K562 (cell line): ENCODE measurements around the gene JPH3. TPM values are rescaled to one million over a fixed set of nuclear protein-coding genes. Genes with fewer than 3 reads are reported as not detected.

ENCODE experiments used
- ATAC-seq: fragments of 200-7000 bp; cut with Tn5 transposase; 3 replicates; pipeline ENCODE4 v1.9.1; 2020; ENCODE audit warnings: moderate library complexity
- BruUV-seq: library from RNA; stranded (reverse); fragments of 400-500 nt; replicated peaks from 2 replicates; lab custom pipeline; 2021; lab: Mats Ljungman, UMichigan
- CTCF ChIA-PET: fragments of 300-600 bp; formaldehyde crosslinking; extraction: SDS; loops from one replicate; lab custom pipeline; 2021; ENCODE audit warnings: low intra/inter-chr PET ratio; lab: Yijun Ruan, JAX
- POLR2A ChIA-PET: fragments of 300-600, 350-650 bp; sonication (Branson Sonifier 250); formaldehyde crosslinking; extraction: SDS; loops from one replicate; lab custom pipeline; 2021; ENCODE audit warnings: antibody characterized with exemption, inconsistent platforms; lab: Yijun Ruan, JAX
- DNase-seq, 4 experiments: peaks; one replicate each; pipeline versions ENCODE4 v3.0.0 to v3.0.0-alpha.2; 2011 to 2018; ENCODE audit warnings: low spot score in 3 of 4, mixed read lengths in 3 of 4; ENCODE audit errors: extremely low read depth in 1 of 4
- FAIRE-seq: peaks from 2 replicates; lab custom pipeline; 2011; peaks lifted over from hg19 to GRCh38; lab: Jason Lieb, UNC
- H2AFZ ChIP-seq: 2 replicates; pipeline ENCODE4 v1.6.0; 2011; ENCODE audit warnings: low read depth, low read length, control low read depth, inconsistent platforms
- H3K27ac ChIP-seq: fragments of 200-600 bp; 3 replicates; pipeline ENCODE4 v1.8.0; 2011; ENCODE audit warnings: low read depth, mild to moderate bottlenecking, control low read depth, inconsistent platforms, low read length, moderate library complexity, mixed read lengths; ENCODE audit errors: extremely low read depth
- H3K27me3 ChIP-seq, 2 experiments: fragments of 300-600 bp in 1 of 2; 2 replicates in 1 of 2; 3 replicates in 1 of 2; pipeline versions ENCODE4 v1.6.0 to v1.8.0; 2011; ENCODE audit warnings: inconsistent platforms in 2 of 2, low read length in 2 of 2, mild to moderate bottlenecking in 1 of 2, mixed read lengths in 1 of 2, moderate library complexity in 1 of 2; ENCODE audit not compliant: control insufficient read depth in 2 of 2, insufficient read depth in 2 of 2
- H3K36me3 ChIP-seq: fragments of 300-600 bp; 3 replicates; pipeline ENCODE4 v1.8.0; 2011; ENCODE audit warnings: mild to moderate bottlenecking, low read length, inconsistent platforms; ENCODE audit not compliant: control insufficient read depth, insufficient read depth
- H3K4me1 ChIP-seq, 2 experiments: fragments of 200-600 bp in 1 of 2; replicated peaks in 1 of 2; 2 replicates in 1 of 2; 3 replicates in 1 of 2; pipeline versions ENCODE4 v1.5.1 to v1.8.0; 2011; ENCODE audit warnings: inconsistent platforms in 2 of 2, low read length in 2 of 2, mild to moderate bottlenecking in 1 of 2, mixed read lengths in 1 of 2, moderate library complexity in 1 of 2; ENCODE audit not compliant: control insufficient read depth in 2 of 2, insufficient read depth in 2 of 2
- H3K4me2 ChIP-seq: 2 replicates; pipeline ENCODE4 v1.6.1; 2011; ENCODE audit warnings: low read length, control low read depth, inconsistent platforms, mixed read lengths; ENCODE audit not compliant: insufficient read depth
- H3K4me3 ChIP-seq: fragments of 200-600 bp; sonication (generic), shearing (Covaris generic); 2 replicates; pipeline ENCODE4 v1.5.1; 2016; ENCODE audit warnings: control low read depth, inconsistent platforms
- H3K79me2 ChIP-seq: fragments of 200-600 bp; 3 replicates; pipeline ENCODE4 v1.8.0; 2011; ENCODE audit warnings: low read length, inconsistent platforms; ENCODE audit not compliant: control insufficient read depth, insufficient read depth
- H3K9ac ChIP-seq, 2 experiments: 2 replicates each; pipeline versions ENCODE4 v1.6.0 to v1.6.1; 2011; ENCODE audit warnings: low read depth in 2 of 2, low read length in 2 of 2, control low read depth in 1 of 2, inconsistent platforms in 1 of 2, mild to moderate bottlenecking in 1 of 2, mixed read lengths in 1 of 2; ENCODE audit not compliant: insufficient read depth in 1 of 2
- H3K9me1 ChIP-seq: one replicate; pipeline ENCODE4 v1.6.0; 2011; ENCODE audit warnings: inconsistent platforms, mild to moderate bottlenecking, low read length, moderate library complexity; ENCODE audit not compliant: control insufficient read depth, insufficient read depth
- H3K9me3 ChIP-seq: replicated peaks from 2 replicates; pipeline ENCODE4 v1.5.1; 2011; ENCODE audit warnings: low read depth, low read length, inconsistent platforms; ENCODE audit not compliant: control insufficient read depth, insufficient read depth
- H4K20me1 ChIP-seq: replicated peaks from 2 replicates; pipeline ENCODE4 v1.6.1; 2011; ENCODE audit warnings: low read length, inconsistent platforms, mixed read lengths; ENCODE audit not compliant: control insufficient read depth, insufficient read depth
- BACH1 ChIP-seq: fragments of 200-800 bp; sonication (Bioruptor generic); IDR thresholded peaks from 2 replicates; pipeline ENCODE4 v1.6.1; 2016; ENCODE audit warnings: missing genetic modification characterization, missing compliant biosample characterization
- JUN ChIP-seq, 2 experiments: sonication (generic) in 1 of 2; formaldehyde crosslinking in 1 of 2; IDR thresholded peaks; 2 replicates each; pipeline versions ENCODE4 v1.6.1 to v1.8.0; 2012 to 2022; ENCODE audit warnings: borderline replicate concordance in 2 of 2, mild to moderate bottlenecking in 2 of 2, improper control_type of control experiment in 1 of 2, low read depth in 1 of 2, low read length in 1 of 2, missing genetic modification reagents in 1 of 2
- MTA3 ChIP-seq: fragments of 450-650 bp; formaldehyde crosslinking; IDR thresholded peaks from 2 replicates; pipeline ENCODE4 v1.6.1; 2017; ENCODE audit warnings: mild to moderate bottlenecking, borderline replicate concordance
- MTF1 ChIP-seq: fragments of 250-450 bp; sonication (Bioruptor Pico); IDR thresholded peaks from 2 replicates; pipeline ENCODE4 v1.9.0; 2021; ENCODE audit warnings: moderate library complexity, mild to moderate bottlenecking, inconsistent platforms, borderline replicate concordance
- POLR2G ChIP-seq: fragments of 200-400 bp; formaldehyde crosslinking; IDR thresholded peaks from 2 replicates; pipeline ENCODE4 v1.6.1; 2017; ENCODE audit warnings: low read depth, mild to moderate bottlenecking, antibody characterized with exemption, low read length, moderate library complexity
- SRSF1 ChIP-seq: fragments of 200-400 bp; formaldehyde crosslinking; IDR thresholded peaks from 2 replicates; pipeline ENCODE4 v1.6.1; 2017; ENCODE audit warnings: mild to moderate bottlenecking, low read depth, low read length, moderate library complexity
- TCF7L2 ChIP-seq: fragments of 150-350 bp; IDR thresholded peaks from 2 replicates; pipeline ENCODE4 v1.6.1; 2016; ENCODE audit warnings: low read depth, mild to moderate bottlenecking, low read length, moderate library complexity
- ZNF174 ChIP-seq: fragments of 250-450 bp; sonication (Bioruptor Pico); IDR thresholded peaks from 2 replicates; pipeline ENCODE4 v1.4.0; 2020; ENCODE audit warnings: mild to moderate bottlenecking
- ZNF224 ChIP-seq: sonication (generic); formaldehyde crosslinking; IDR thresholded peaks from 2 replicates; pipeline ENCODE4 v1.8.0; 2022; ENCODE audit warnings: mild to moderate bottlenecking, missing genetic modification reagents
- WGBS: fragments of 100-300 bp; shearing (Covaris generic); methylation state at CpG from one replicate; pipeline ENCODE4 v1.1.6; 2016; ENCODE audit warnings: low coverage, mixed read lengths; ENCODE audit not compliant: insufficient coverage; ENCODE audit errors: missing lambda C conversion rate; 5-methylcytosine and 5-hydroxymethylcytosine counted together
- in situ Hi-C: fragments of 300-500 bp; cut with MboI; formaldehyde crosslinking; loops from 4 replicates; pipeline ENCODE4 v1.15.0; 2018; ENCODE audit warnings: inconsistent platforms, mixed read lengths
- intact Hi-C: fragments of 100-400 bp; cut with micrococcal nuclease; formaldehyde crosslinking; loops from 2 replicates; pipeline ENCODE4 v1.14.2; 2022
- polyA plus RNA-seq, 8 experiments: library from polyadenylated mRNA; depleted of rRNA in 4 of 8; stranded (reverse) in 5 of 8; unstranded in 3 of 8; fragments of >200 nt; fragmentation: Nextera tagmentation in 2 of 8; fragmentation: Illumina TruSeq in 1 of 8; extraction: Ambion mirVana in 2 of 8; extraction: Trizol in 1 of 8; gene quantifications; 2 replicates each; pipeline versions ENCODE4 v1.2.1 to v1.2.3, GENCODE V29; 2011 to 2014; ENCODE audit warnings: inconsistent platforms in 1 of 8, missing spikeins in 1 of 8
- total RNA-seq, 7 experiments: library from RNA; depleted of rRNA in 6 of 7; stranded (reverse); fragments of >200 nt in 6 of 7; fragmentation: Illumina TruSeq in 2 of 7; extraction: Trizol in 2 of 7; gene quantifications; 2 replicates each; pipeline versions ENCODE4 v1.2.1 to v1.2.3, GENCODE V29; 2011 to 2021; ENCODE audit warnings: low replicate concordance in 1 of 7
- TF ChIP-seq, protein P1 (sequence below): fragments of 250-450 bp; sonication (Bioruptor Pico); IDR thresholded peaks from 2 replicates; pipeline ENCODE4 v1.8.0; 2022; ENCODE audit warnings: inconsistent platforms, mild to moderate bottlenecking, moderate library complexity, borderline replicate concordance
- TF ChIP-seq, protein P2 (sequence below), 2 experiments: IDR thresholded peaks; 2 replicates each; pipeline ENCODE4 v1.6.1; 2011; ENCODE audit warnings: borderline replicate concordance in 1 of 2, control low read depth in 1 of 2, low read depth in 1 of 2, low read length in 1 of 2, mild to moderate bottlenecking in 1 of 2, mixed read lengths in 1 of 2, moderate library complexity in 1 of 2; ENCODE audit not compliant: insufficient read depth in 1 of 2, insufficient read length in 1 of 2, poor library complexity in 1 of 2, severe bottlenecking in 1 of 2; ENCODE audit errors: extremely low read depth in 1 of 2

Gene JPH3
- total and polyA plus RNA-seq, 9 of the 15 experiments (the other 6 are each of a cell fraction or from before 2014, with no cell fraction given) = 0.01 TPM; not detected in 8

DNA sequence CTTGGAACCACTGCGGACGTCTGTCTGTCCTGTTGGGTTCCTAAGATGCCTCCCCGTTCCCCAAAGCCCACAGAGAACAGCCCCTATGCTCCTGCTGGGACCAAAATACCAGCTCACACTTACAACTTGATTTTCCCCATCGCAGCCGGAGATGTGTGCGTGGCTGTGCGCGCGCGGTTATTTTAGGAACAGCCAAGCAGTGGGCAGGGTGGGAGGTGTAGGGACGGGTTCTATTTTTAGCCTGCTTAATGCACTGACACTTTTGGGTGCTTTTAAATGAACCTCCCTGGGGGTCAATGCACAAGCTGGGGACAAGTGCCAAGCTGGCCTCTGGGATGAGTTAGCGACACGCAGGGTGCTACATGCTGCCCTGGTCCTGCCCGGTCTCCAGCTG, 89.4 kb downstream of the JPH3 start (continued):
- TF ChIP-seq, protein P1, sequence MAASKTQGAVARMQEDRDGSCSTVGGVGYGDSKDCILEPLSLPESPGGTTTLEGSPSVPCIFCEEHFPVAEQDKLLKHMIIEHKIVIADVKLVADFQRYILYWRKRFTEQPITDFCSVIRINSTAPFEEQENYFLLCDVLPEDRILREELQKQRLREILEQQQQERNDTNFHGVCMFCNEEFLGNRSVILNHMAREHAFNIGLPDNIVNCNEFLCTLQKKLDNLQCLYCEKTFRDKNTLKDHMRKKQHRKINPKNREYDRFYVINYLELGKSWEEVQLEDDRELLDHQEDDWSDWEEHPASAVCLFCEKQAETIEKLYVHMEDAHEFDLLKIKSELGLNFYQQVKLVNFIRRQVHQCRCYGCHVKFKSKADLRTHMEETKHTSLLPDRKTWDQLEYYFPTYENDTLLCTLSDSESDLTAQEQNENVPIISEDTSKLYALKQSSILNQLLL (CRISPR knock-in tag) = no peak
- TF ChIP-seq, protein P2, sequence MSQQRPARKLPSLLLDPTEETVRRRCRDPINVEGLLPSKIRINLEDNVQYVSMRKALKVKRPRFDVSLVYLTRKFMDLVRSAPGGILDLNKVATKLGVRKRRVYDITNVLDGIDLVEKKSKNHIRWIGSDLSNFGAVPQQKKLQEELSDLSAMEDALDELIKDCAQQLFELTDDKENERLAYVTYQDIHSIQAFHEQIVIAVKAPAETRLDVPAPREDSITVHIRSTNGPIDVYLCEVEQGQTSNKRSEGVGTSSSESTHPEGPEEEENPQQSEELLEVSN (IDR thresholded peaks at IDR 0.05; ENCODE audit: borderline replicate concordance in 1 of 2, extremely low read depth in 1 of 2, insufficient read depth in 1 of 2, insufficient read length in 1 of 2, low read depth in 1 of 2, low read length in 1 of 2, poor library complexity in 1 of 2, severe bottlenecking in 1 of 2) = no peak
- TF ChIP-seq TCF7L2 = no peak
- TF ChIP-seq, all 486 proteins: peak for 0

GRCh38 chr16:87692176-87692575, 89.9 kb downstream of the JPH3 start:
- peaks cover 19% of the 10 kb centered on the region; the same call in 1 of the 3 replicates for H3K36me3 ChIP-seq
- intact Hi-C loops (no loop called here), in situ Hi-C loops (no loop called here)
- no TSS peak for BruUV-seq
- FAIRE-seq = no peak
- H3K4me1 ChIP-seq = peaks cover 0 to 55% of the 10 kb centered on the region in 2 experiments; a peak in 2 of 5 replicates
- ChIA-PET CTCF (no interaction called here), POLR2A (interaction anchor here (0.6 to 1.0 kb wide), 4 partner anchors 14 to 371 kb away, joined by 3 to 4 read pairs (median 3); no protein-coding TSS in a partner anchor)
- peaks cover 3 to 27% of the 10 kb centered on the region in 2 experiments; a peak in 3 of 5 replicates for H3K27me3 ChIP-seq
- H3K79me2 ChIP-seq = no peaks in the 10 kb centered on the region
- H3K9me1 ChIP-seq = no peaks in the 10 kb centered on the region
- H3K27ac ChIP-seq = no peak overlapping the region
- H3K9ac ChIP-seq = no peak overlapping the region
- no peak overlapping the region for H3K4me3 ChIP-seq
- TF ChIP-seq BACH1 (no peak), ZNF224 (CRISPR knock-in tag) (no peak), JUN (IDR thresholded peaks at IDR 0.05; ENCODE audit: borderline replicate concordance, low read depth, low read length) (no peak), JUN (CRISPR knock-in tag; IDR thresholded peaks at IDR 0.05; ENCODE audit: borderline replicate concordance) (no peak), POLR2G (0 out of 2 replicates have a peak, but pooled peaks have one; percentile 28), MTF1 (no peak), ZNF174 (CRISPR knock-in tag) (no peak), SRSF1 (no peak), MTA3 (no peak)
- 0 out of 2 replicates have a peak, but pooled peaks cover 8% of the 10 kb centered on the region for H4K20me1 ChIP-seq
- no peak for DNase-seq
- H3K4me2 ChIP-seq = no peak overlapping the region
- WGBS = 30% methylated on average over 5 of the region's 7 CpGs
- H2AFZ ChIP-seq = no peak overlapping the region
- ATAC-seq = no peak
- no peaks in the 10 kb centered on the region for H3K9me3 ChIP-seq
